ENCODE measurements around the gene PTGR3. TPM values are rescaled to one million over a fixed set of nuclear protein-coding genes. Genes with fewer than 3 reads are reported as not detected.

Gene PTGR3
- 6.8 and 24.3 TPM in 2 replicates for total RNA-seq

GRCh38 chr18:75209129-75209950, at the start of gene PTGR3:
Gene PTGR3, minus strand, starts transcription at chr18:75209139. Its CDS starts 81 bp downstream, at chr18:75209058.

GRCh38 chr18:75210274-75211001, 1.5 kb upstream of the PTGR3 start, which contains the start of gene TSHZ1:
Gene TSHZ1, plus strand, starts transcription at chr18:75210797. Its CDS starts 1,080 bp downstream, at chr18:75211877.

Other genes starting within 250 kb of the PTGR3 start
- 2.3 and 3.8 TPM in 2 replicates for gene TSHZ1, start 1.7 kb upstream of the PTGR3 start, total RNA-seq
- not detected in 2 replicates for gene SMIM21, start 218.6 kb upstream of the PTGR3 start, total RNA-seq

Measured in regular cardiac myocyte (primary cell).